ENCODE data around the gene OGT. TPM values are rescaled to one million over a fixed set of nuclear protein-coding genes. Genes with fewer than 3 reads are reported as not detected.

Gene OGT
- 82.3 and 95.4 TPM in 2 replicates for total RNA-seq

GRCh38 chrX:71532753-71533425, at the start of gene OGT:
TSS of gene OGT (plus strand) at chrX:71533104. CDS start at chrX:71533300, 196 bp downstream.

GRCh38 chrX:71578253-71579135, 45.6 kb downstream of the OGT start, which contains the start of gene GCNA:
TSS of gene GCNA (plus strand) at chrX:71578437. CDS start at chrX:71580822, 2,385 bp downstream.

GRCh38 chrX:71618303-71618721, 85.4 kb downstream of the OGT start, which contains the start of gene CXCR3:
TSS of gene CXCR3 (minus strand) at chrX:71618511. CDS start at chrX:71618449, 62 bp downstream.

Other genes starting within 250 kb of the OGT start
- 285 and 350 TPM in 2 replicates for gene NONO, start 249.5 kb upstream of the OGT start, total RNA-seq
- 4.2 and 6.0 TPM in 2 replicates for gene ITGB1BP2, start 231.4 kb upstream of the OGT start, total RNA-seq
- gene TAF1, start 166.7 kb upstream of the OGT start, total RNA-seq = 48.1 and 50.4 TPM in 2 replicates
- 3.0 and 3.3 TPM in 2 replicates for gene GCNA, start 45.3 kb downstream of the OGT start, total RNA-seq
- not detected in 2 replicates for gene CXCR3, start 85.4 kb downstream of the OGT start, total RNA-seq
- gene CXorf49, start 185.2 kb downstream of the OGT start, total RNA-seq = not detected in 2 replicates
- not detected in 2 replicates for gene CXorf49B, start 230.2 kb downstream of the OGT start, total RNA-seq

Measured in smooth muscle cell of the umbilical artery (primary cell).